ENCODE measurements around the gene HIC2.
"Not testable (repeated sequence)": the region's sequence is repeated elsewhere in the genome, so short reads cannot be mapped to it uniquely, and the experiment has no call there.

HIC2 gene

DNA sequence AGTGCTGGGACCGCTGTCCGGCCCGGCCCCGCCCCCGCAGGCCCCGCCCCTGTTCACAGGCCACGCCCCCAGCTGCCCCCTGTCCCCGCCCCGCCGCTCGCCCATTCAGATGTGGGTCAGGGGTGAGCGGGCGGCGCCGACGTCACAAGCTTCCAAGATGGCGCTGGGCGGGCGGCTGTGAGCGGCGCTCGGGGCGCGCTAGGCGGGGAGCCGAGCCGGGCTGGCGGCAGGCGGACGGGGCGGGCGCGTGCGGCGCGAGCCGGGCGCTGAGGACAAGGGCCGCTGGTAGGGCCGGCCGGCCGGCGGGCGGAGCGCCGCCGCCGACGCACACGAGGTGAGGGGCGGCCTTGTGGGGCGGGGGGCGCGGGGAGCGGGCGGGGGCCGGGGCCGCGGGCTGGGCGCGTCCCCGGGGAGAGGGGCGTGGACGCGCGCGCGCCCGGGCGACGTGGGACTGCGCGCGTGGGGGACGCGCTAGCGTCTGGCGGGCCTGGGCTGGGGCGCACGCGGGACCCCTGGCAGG lies at the start of gene HIC2:
HIC2 (plus strand) TSS at position 145 of the 520 bp plus-strand sequence. CDS start 25,461 bp downstream, outside the sequence.
- not testable (repeated sequence) for H3K4me3 ChIP-seq (ENCODE audit: low read length); H3K9ac ChIP-seq (ENCODE audit: low read length); H3K27me3 ChIP-seq (ENCODE audit: control insufficient read depth, insufficient read depth, low read length); H3K36me3 ChIP-seq (ENCODE audit: control insufficient read depth, insufficient read depth, low read length); H3K9me3 ChIP-seq (ENCODE audit: control insufficient read depth, low read length); H3K4me1 ChIP-seq (ENCODE audit: control insufficient read depth, insufficient read depth, low read length)

DNA sequence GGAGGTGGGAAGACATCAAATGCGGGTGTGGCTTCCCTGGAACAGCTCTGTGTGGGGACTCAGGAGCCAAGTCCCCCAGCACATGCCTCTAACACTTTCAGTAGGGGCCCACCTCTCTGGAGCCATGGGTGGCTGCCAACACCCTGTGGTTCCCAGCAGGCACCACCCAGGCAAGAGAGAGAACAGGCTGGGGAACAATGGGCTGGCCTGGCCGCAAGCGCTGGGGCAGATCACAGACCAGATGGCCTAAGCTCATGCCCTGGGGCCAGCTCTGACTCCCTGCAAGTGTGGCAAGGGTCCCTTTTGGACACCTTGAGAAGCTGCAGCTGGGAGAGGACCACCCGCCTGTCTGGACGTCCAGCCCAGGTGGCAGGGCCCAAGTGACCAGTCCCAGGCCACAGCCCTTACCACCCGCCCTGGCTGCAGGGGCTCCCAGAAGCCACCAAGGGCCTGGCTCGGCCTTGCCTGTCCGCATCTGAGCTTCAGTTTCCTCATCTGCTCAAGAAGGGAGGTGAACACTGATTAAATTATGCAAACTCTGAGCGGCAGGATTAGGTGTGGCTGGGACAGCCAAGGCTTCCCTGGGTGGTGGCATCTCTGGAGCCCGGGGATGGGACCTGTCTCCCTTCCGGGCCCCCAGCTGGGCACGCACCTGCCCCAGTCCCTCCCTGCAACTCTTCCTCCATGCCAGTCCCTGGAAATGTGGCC lies 48.4 kb upstream of the HIC2 start:
- not testable (repeated sequence) for H3K27me3 ChIP-seq (ENCODE audit: control insufficient read depth, insufficient read depth, low read length); H3K9ac ChIP-seq (ENCODE audit: low read length); H3K4me3 ChIP-seq (ENCODE audit: low read length); H3K4me1 ChIP-seq (ENCODE audit: control insufficient read depth, insufficient read depth, low read length); H3K9me3 ChIP-seq (ENCODE audit: control insufficient read depth, low read length); H3K36me3 ChIP-seq (ENCODE audit: control insufficient read depth, insufficient read depth, low read length)

GRCh38 chr22:21375880-21376279 lies 41.3 kb upstream of the HIC2 start:
- H3K9me3 ChIP-seq (ENCODE audit: control insufficient read depth, low read length); H3K4me3 ChIP-seq (ENCODE audit: low read length); H3K9ac ChIP-seq (ENCODE audit: low read length); H3K4me1 ChIP-seq (ENCODE audit: control insufficient read depth, insufficient read depth, low read length); H3K36me3 ChIP-seq (ENCODE audit: control insufficient read depth, insufficient read depth, low read length); H3K27me3 ChIP-seq (ENCODE audit: control insufficient read depth, insufficient read depth, low read length): not testable (repeated sequence)

GRCh38 chr22:21383701-21384467 lies 33.3 kb upstream of the HIC2 start, which contains the start of gene RIMBP3B:
RIMBP3B (plus strand) TSS chr22:21383751; CDS start chr22:21383859, 108 bp downstream.
- H3K36me3 ChIP-seq (ENCODE audit: control insufficient read depth, insufficient read depth, low read length); H3K9ac ChIP-seq (ENCODE audit: low read length): not testable (repeated sequence)

DNA sequence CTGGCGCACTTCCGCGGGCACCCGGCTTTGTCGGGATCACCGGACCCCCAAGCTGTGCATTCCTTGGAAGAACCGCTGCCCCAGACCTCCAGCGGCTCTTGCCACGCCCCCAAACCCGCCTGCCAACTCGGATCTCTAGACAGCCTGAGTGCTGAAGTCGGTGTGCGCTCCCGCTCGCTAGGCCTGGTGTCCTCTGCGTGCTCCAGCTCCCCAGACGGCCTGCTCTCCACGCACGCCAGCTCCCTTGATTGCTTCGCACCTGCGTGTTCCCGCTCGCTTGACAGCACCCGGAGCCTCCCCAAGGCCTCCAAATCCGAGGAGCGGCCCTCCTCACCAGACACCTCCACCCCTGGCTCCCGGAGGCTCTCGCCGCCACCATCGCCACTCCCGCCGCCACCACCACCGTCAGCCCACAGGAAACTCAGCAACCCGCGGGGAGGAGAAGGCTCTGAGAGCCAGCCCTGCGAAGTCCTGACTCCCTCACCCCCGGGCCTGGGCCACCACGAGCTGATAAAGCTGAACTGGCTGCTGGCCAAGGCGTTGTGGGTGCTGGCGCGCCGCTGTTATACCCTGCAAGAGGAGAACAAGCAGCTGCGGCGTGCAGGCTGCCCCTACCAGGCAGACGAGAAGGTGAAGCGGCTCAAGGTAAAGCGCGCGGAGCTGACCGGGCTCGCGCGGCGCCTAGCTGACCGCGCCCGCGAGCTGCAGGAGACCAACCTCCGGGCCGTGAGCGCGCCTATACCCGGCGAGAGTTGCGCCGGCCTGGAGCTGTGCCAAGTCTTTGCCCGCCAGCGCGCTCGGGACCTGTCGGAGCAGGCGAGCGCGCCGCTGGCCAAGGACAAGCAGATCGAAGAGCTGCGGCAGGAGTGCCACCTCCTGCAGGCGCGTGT lies 32.5 kb upstream of the HIC2 start:
- H3K27me3 ChIP-seq (ENCODE audit: control insufficient read depth, insufficient read depth, low read length); H3K4me1 ChIP-seq (ENCODE audit: control insufficient read depth, insufficient read depth, low read length); H3K9me3 ChIP-seq (ENCODE audit: control insufficient read depth, low read length); H3K36me3 ChIP-seq (ENCODE audit: control insufficient read depth, insufficient read depth, low read length); H3K4me3 ChIP-seq (ENCODE audit: low read length); H3K9ac ChIP-seq (ENCODE audit: low read length): not testable (repeated sequence)

More at GRCh38 chr22:21383701-21384467, 33.3 kb upstream of the HIC2 start, which contains the start of gene RIMBP3B:
- not testable (repeated sequence) for H3K4me1 ChIP-seq (ENCODE audit: control insufficient read depth, insufficient read depth, low read length); H3K9me3 ChIP-seq (ENCODE audit: control insufficient read depth, low read length); H3K27me3 ChIP-seq (ENCODE audit: control insufficient read depth, insufficient read depth, low read length); H3K4me3 ChIP-seq (ENCODE audit: low read length)

- not testable (repeated sequence) for H3K27me3 ChIP-seq (ENCODE audit: control insufficient read depth, insufficient read depth, low read length); H3K9ac ChIP-seq (ENCODE audit: low read length); H3K9me3 ChIP-seq (ENCODE audit: control insufficient read depth, low read length); H3K4me1 ChIP-seq (ENCODE audit: control insufficient read depth, insufficient read depth, low read length); H3K36me3 ChIP-seq (ENCODE audit: control insufficient read depth, insufficient read depth, low read length); H3K4me3 ChIP-seq (ENCODE audit: low read length)
These were observed 27.7 kb upstream of the HIC2 start for GRCh38 chr22:21389480-21389879.

DNA sequence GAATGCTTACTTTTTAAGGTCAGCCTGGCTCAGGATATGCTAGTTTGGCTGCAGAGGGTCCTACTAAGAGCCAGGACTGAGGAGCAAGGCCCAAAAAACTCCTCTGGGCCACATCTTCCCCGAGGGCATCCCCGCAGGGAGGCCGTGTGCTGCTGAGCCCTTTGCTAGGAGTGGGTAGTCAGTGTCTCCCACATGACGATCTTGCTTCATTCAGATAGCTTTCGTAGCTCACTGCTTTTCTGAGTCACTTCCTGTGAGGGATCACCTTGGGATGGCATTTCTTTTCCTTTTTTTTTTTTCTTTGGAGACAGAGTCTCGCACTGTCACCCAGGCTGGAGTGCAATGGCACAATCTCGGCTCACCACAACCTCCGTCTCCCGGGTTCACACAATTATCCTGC lies 27.2 kb upstream of the HIC2 start:
- H3K9me3 ChIP-seq (ENCODE audit: control insufficient read depth, low read length); H3K4me3 ChIP-seq (ENCODE audit: low read length); H3K36me3 ChIP-seq (ENCODE audit: control insufficient read depth, insufficient read depth, low read length); H3K9ac ChIP-seq (ENCODE audit: low read length); H3K27me3 ChIP-seq (ENCODE audit: control insufficient read depth, insufficient read depth, low read length); H3K4me1 ChIP-seq (ENCODE audit: control insufficient read depth, insufficient read depth, low read length): not testable (repeated sequence)

- H3K4me3 ChIP-seq (ENCODE audit: low read length); H3K9me3 ChIP-seq (ENCODE audit: control insufficient read depth, low read length); H3K4me1 ChIP-seq (ENCODE audit: control insufficient read depth, insufficient read depth, low read length); H3K36me3 ChIP-seq (ENCODE audit: control insufficient read depth, insufficient read depth, low read length); H3K27me3 ChIP-seq (ENCODE audit: control insufficient read depth, insufficient read depth, low read length); H3K9ac ChIP-seq (ENCODE audit: low read length): not testable (repeated sequence)
These were observed 22.6 kb upstream of the HIC2 start for GRCh38 chr22:21394613-21395012.

DNA sequence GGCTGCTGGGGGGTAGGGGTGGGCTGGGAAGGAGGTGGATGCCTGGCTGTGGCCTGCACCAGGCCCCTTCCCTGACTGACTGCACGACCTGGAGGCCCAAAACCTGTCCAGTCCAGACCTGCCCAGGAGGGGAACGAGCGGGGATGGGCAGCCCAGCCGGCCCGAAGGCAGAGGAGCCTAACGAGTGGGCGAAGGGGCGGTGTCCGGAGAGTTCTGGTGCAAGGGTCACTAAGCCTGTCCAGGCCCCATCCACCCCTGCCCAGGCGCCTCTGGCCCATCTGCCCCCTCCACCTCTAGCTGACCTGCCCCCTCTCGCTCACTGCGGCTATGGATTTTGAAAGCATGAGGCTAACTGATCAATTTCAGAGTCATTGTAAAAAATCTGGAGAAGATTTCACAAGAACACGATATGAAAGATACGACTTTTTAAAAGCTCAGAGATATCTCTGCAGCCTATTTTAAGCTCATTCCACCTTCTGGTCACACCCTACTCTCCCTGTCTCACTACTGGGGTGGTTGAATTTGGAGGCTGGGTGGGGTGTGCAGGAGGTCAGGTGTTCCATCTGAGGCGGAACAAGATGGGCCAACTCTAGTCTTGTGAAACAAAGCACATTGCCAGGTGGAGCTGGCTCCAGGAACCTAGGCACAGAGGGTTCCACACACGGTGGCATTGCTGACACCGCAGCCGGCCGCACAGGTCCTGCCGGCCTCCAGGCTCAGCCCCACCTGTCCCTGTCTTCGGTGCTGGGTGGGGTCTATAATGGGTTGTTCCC lies 15.8 kb upstream of the HIC2 start:
- not testable (repeated sequence) for H3K4me1 ChIP-seq (ENCODE audit: control insufficient read depth, insufficient read depth, low read length); H3K9ac ChIP-seq (ENCODE audit: low read length); H3K36me3 ChIP-seq (ENCODE audit: control insufficient read depth, insufficient read depth, low read length); H3K4me3 ChIP-seq (ENCODE audit: low read length); H3K9me3 ChIP-seq (ENCODE audit: control insufficient read depth, low read length); H3K27me3 ChIP-seq (ENCODE audit: control insufficient read depth, insufficient read depth, low read length)

DNA sequence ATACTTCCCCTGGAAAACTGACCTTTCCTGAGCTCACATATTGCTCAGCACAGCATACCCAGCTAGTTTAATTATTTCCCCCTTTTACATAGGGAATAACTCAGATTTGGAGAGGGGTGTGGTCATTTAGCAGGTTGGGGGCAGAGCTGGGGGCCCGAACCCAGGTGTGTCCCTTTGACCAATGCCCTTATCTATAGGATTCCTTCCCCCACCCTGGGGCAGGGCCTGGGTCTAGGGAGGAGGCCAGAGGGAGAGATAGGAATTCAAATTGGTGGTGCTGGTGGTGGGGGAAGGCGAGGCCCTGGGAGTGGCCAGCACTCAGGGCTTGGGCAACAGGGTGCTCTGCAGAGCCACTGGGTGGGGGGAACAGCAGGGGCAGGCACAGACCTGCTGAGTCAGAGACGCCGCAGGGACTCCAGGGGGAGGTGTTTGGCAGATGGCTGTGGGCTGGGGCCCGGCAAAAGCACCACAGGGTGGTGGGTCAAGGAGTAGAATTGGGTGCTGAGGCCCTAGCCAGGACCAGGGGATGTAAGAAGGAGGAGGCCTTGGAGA lies 14.3 kb upstream of the HIC2 start:
- H3K36me3 ChIP-seq (ENCODE audit: control insufficient read depth, insufficient read depth, low read length); H3K9me3 ChIP-seq (ENCODE audit: control insufficient read depth, low read length); H3K27me3 ChIP-seq (ENCODE audit: control insufficient read depth, insufficient read depth, low read length); H3K4me3 ChIP-seq (ENCODE audit: low read length); H3K9ac ChIP-seq (ENCODE audit: low read length); H3K4me1 ChIP-seq (ENCODE audit: control insufficient read depth, insufficient read depth, low read length): not testable (repeated sequence)

- not testable (repeated sequence) for H3K4me1 ChIP-seq (ENCODE audit: control insufficient read depth, insufficient read depth, low read length); H3K9me3 ChIP-seq (ENCODE audit: control insufficient read depth, low read length); H3K36me3 ChIP-seq (ENCODE audit: control insufficient read depth, insufficient read depth, low read length); H3K4me3 ChIP-seq (ENCODE audit: low read length); H3K9ac ChIP-seq (ENCODE audit: low read length); H3K27me3 ChIP-seq (ENCODE audit: control insufficient read depth, insufficient read depth, low read length)
These were observed 10.0 kb upstream of the HIC2 start for GRCh38 chr22:21407139-21407538.
